Astrocyte (in vitro differentiated cells and primary cell): Measurements from ENCODE around the gene GATM.
"Not testable (repeated sequence)": the region's sequence is repeated elsewhere in the genome, so short reads cannot be mapped to it uniquely, and the experiment has no call there.

Experiments
- EZH2 ChIP-seq: IDR thresholded peaks from 2 replicates; pipeline ENCODE4 v1.6.1; 2012; ENCODE audit warnings: mild to moderate bottlenecking, low read length, inconsistent platforms; ENCODE audit not compliant: insufficient read depth
- TF ChIP-seq, protein P1 (sequence below): IDR thresholded peaks from 2 replicates; pipeline ENCODE4 v1.5.1; 2011; ENCODE audit warnings: low read depth, mild to moderate bottlenecking, inconsistent platforms, low read length, moderate library complexity; ENCODE audit not compliant: insufficient read depth

DNA sequence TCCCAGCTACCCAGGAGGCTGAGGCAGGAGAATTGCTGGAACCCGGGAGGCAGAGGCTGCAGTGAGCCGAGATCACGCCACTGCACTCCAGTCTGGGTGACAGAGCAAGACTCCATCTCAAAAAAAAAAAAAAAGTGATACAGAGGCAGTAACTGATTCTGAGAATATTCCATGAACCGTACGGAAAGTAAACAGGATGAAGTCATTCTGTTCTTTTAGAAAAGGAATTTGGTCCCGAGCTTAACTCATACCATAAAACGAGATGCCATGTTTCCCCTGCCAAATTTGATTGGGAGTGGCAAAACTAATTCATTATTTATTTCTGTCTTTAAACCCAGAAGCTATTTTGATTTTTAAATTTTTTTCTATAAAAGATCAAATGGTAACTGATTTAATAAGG, 11.1 kb downstream of the GATM start:
- not testable (repeated sequence) for TF ChIP-seq EZH2
- TF ChIP-seq, protein P1, sequence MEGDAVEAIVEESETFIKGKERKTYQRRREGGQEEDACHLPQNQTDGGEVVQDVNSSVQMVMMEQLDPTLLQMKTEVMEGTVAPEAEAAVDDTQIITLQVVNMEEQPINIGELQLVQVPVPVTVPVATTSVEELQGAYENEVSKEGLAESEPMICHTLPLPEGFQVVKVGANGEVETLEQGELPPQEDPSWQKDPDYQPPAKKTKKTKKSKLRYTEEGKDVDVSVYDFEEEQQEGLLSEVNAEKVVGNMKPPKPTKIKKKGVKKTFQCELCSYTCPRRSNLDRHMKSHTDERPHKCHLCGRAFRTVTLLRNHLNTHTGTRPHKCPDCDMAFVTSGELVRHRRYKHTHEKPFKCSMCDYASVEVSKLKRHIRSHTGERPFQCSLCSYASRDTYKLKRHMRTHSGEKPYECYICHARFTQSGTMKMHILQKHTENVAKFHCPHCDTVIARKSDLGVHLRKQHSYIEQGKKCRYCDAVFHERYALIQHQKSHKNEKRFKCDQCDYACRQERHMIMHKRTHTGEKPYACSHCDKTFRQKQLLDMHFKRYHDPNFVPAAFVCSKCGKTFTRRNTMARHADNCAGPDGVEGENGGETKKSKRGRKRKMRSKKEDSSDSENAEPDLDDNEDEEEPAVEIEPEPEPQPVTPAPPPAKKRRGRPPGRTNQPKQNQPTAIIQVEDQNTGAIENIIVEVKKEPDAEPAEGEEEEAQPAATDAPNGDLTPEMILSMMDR: not testable (repeated sequence)
